Esophagus (tissue), 2 donors: ENCODE results near the gene ZFP62. TPM values are rescaled to one million over a fixed set of nuclear protein-coding genes. Genes with fewer than 3 reads are reported as not detected.

Source experiments
- H3K27ac ChIP-seq, 2 donors: one replicate each; pipeline ENCODE4 v1.5.1; 2013; ENCODE audit warnings: low read depth in 2 of 2, mild to moderate bottlenecking in 2 of 2, inconsistent platforms in 1 of 2, low read length in 1 of 2, moderate library complexity in 1 of 2
- H3K27me3 ChIP-seq, 2 donors: one replicate each; pipeline ENCODE4 v1.6.1; 2013; ENCODE audit warnings: low read length in 2 of 2, control low read depth in 1 of 2, mild to moderate bottlenecking in 1 of 2; ENCODE audit not compliant: insufficient read depth in 2 of 2, control insufficient read depth in 1 of 2
- H3K36me3 ChIP-seq, 2 donors: one replicate each; pipeline ENCODE4 v1.6.1; 2013; ENCODE audit warnings: low read length in 1 of 2; ENCODE audit not compliant: control insufficient read depth in 2 of 2, insufficient read depth in 2 of 2
- H3K4me1 ChIP-seq, 2 donors: one replicate each; pipeline ENCODE4 v1.6.1; 2013; ENCODE audit warnings: low read length in 1 of 2; ENCODE audit not compliant: control insufficient read depth in 2 of 2, insufficient read depth in 2 of 2
- H3K4me3 ChIP-seq, 2 donors: one replicate each; pipeline ENCODE4 v1.5.1; 2013; ENCODE audit warnings: low read length in 2 of 2, mild to moderate bottlenecking in 2 of 2, low read depth in 1 of 2, moderate library complexity in 1 of 2
- H3K9me3 ChIP-seq, 2 donors: one replicate each; pipeline ENCODE4 v1.6.1; 2013; ENCODE audit warnings: mild to moderate bottlenecking in 2 of 2, low read depth in 1 of 2, low read length in 1 of 2, moderate library complexity in 1 of 2; ENCODE audit not compliant: control insufficient read depth in 2 of 2, insufficient read depth in 1 of 2
- WGBS, 2 donors: extraction: QIAGEN DNeasy Blood & Tissue Kit; methylation state at CpG; one replicate each; pipeline ENCODE4 v1.1.7; 2013; 5-methylcytosine and 5-hydroxymethylcytosine counted together
- polyA plus RNA-seq, 2 donors: library from polyadenylated mRNA; stranded (reverse); fragments of 200-250 nt; gene quantifications; one replicate each; pipeline ENCODE4 v1.2.3, GENCODE V29; 2013
- donor health status: healthy with polysubstance abuse.
- donor health status: Bipolar disorder and iron deficiency.

Gene ZFP62
- polyA plus RNA-seq, 2 donors: 10.3 to 23.6 TPM

DNA sequence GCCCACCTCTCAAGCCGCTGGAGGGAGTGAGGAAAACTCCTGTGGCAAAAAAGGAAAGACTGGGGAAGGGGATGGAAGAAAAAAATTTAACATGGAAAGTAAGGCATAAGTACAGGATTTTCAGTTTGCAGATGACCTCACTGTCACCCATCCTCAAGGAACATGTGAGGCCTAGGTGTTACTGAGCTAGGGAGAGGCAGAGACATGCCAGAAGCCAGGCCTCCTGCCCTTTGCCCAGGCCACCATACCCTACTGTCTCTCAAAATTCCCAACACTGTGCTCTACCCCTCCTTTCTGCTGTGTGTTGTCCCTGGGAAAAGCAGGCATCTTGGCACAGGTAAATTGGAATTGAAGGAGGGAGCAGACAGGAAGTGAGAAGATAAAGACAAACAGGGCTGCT lies 54.0 kb downstream of the ZFP62 start:
- WGBS, 2 donors: 80 to 87% methylated on average over 1 of the region's 1 CpG
- peaks cover 0 to 2% of the 10 kb centered on the region in 2 donors for H3K36me3 ChIP-seq
- peaks cover 4 to 41% of the 10 kb centered on the region in 2 donors for H3K4me1 ChIP-seq
- no peaks in the 10 kb centered on the region for H3K27me3 ChIP-seq
- no peaks in the 10 kb centered on the region for H3K9me3 ChIP-seq
- H3K27ac ChIP-seq: peak overlapping the region; percentile 66 to 81
- no peak overlapping the region for H3K4me3 ChIP-seq

DNA sequence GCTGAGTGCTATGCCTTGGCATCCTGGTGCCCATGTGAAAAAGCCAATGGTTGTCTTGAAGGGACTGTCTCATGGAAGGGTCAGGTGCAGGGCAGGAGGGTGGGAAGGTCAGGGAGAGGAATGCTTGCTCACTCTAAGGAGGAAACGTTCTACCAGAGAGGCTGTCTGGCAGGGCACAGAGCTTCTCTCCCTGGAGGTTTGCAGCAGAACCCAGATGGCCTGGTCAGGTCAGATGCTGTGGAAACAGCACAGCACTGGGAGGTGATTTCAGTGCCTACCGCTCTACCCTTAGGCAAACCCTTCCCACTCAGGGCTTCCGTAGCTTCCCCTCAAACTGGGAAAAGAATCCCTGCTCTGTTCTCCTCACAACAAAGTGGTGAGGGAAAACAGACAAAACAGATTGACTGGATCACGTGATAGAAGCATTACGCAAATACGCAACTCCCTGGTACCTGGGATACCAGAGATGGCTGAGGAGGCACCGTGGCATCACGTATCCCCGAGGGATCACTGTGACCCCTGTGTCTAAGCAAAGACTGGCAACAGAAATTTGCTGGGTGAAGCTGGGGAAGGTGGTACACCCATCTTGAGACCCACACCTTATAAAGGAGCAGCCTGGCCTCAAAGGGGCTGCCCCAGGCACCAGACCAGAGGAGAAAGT lies 54.6 kb downstream of the ZFP62 start:
- H3K27ac ChIP-seq: peak overlapping the region; percentile 66 to 81
- no peaks in the 10 kb centered on the region for H3K27me3 ChIP-seq
- 63 to 75% methylated on average over 9 of the region's 9 CpGs for WGBS, 2 donors
- H3K4me1 ChIP-seq: peaks cover 4 to 43% of the 10 kb centered on the region in 2 donors
- no peak overlapping the region for H3K4me3 ChIP-seq
- peaks cover 0 to 2% of the 10 kb centered on the region in 2 donors for H3K36me3 ChIP-seq
- no peaks in the 10 kb centered on the region for H3K9me3 ChIP-seq

DNA sequence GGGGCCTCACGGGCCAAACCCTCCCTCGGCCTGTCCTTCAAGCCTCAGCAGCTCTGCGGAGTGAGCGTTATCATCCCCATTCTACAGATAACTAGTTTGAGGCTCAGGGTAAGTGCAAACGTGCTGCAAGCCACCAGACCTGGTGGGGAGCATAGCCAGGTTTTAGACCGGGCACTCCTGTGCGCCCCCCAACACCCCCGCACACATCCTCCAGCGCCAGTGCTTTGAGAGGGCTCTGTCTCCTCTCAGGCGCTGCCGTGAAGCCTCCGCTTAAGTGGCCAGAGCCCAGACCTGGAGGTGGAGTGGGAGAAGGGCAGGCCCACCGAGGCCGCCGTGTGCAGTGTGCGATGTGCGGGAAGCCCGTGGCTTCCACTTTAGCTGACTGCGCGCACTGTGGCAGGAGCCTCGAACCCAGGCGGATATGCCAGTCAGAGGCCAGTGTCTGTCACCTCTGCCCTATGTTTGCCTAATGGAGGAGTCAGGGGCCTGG lies 56.9 kb downstream of the ZFP62 start:
- 72 to 76% methylated on average over 21 to 22 of the region's 22 CpGs for WGBS, 2 donors
- H3K4me1 ChIP-seq: peaks cover 8 to 55% of the 10 kb centered on the region in 2 donors
- H3K4me3 ChIP-seq: peak overlapping the region; percentile 63 to 70
- no peaks in the 10 kb centered on the region for H3K9me3 ChIP-seq
- peak overlapping the region; percentile 97 for H3K27ac ChIP-seq
- peaks cover 0 to 9% of the 10 kb centered on the region in 2 donors for H3K36me3 ChIP-seq
- H3K27me3 ChIP-seq: no peaks in the 10 kb centered on the region

DNA sequence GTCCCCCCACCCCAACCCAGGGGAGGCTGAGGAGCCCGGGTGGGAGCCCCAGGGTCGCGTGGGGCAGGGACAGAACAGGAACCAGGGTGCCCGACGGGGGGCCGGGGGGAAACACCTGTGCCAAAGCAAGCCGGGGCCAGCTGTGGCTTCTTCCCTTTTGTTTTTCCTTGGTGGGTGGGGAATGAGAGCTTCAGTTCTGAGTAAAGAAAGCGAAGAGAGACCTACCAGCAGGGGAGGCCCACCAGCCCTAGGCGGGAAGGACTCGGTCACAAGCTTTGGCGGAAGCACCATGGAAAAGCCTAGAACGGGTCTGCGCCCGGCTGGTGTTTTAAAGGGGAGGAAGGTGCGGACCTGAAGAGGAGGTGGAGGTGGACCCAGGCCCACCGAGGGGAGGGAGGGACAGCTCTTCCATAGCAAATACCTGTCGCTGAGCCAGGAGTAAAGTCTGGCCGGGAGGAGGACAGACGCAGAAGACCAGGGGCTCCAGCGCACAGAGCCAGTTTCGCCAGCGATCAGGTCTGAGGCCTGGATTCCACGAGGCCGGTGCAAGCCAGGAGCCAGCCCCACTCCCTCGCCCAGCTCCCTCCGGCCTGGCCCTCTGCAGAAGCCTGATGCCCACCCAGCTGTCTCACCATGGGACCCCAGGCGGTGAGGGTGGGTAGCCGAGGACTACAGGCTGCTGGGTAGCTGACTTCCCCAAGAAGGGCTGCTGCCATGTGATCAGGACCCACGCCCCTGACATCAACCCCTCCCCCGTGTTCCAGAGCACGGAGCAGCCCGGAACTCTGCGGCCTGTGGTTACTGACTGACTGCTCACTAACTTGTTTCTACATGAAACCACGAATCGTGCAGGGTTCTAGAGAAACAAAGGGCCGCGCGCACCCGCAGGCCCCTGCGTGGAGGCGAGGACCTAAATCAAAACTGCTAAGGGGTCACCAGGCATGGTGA lies 57.6 kb downstream of the ZFP62 start:
- peak overlapping the region; percentile 63 to 70 for H3K4me3 ChIP-seq
- H3K27ac ChIP-seq: peak overlapping the region; percentile 97
- 19 to 34% methylated on average over 38 to 41 of the region's 41 CpGs for WGBS, 2 donors
- peaks cover 4 to 54% of the 10 kb centered on the region in 2 donors for H3K4me1 ChIP-seq
- peaks cover 0 to 11% of the 10 kb centered on the region in 2 donors for H3K36me3 ChIP-seq
- no peaks in the 10 kb centered on the region for H3K27me3 ChIP-seq
- H3K9me3 ChIP-seq: no peaks in the 10 kb centered on the region

DNA sequence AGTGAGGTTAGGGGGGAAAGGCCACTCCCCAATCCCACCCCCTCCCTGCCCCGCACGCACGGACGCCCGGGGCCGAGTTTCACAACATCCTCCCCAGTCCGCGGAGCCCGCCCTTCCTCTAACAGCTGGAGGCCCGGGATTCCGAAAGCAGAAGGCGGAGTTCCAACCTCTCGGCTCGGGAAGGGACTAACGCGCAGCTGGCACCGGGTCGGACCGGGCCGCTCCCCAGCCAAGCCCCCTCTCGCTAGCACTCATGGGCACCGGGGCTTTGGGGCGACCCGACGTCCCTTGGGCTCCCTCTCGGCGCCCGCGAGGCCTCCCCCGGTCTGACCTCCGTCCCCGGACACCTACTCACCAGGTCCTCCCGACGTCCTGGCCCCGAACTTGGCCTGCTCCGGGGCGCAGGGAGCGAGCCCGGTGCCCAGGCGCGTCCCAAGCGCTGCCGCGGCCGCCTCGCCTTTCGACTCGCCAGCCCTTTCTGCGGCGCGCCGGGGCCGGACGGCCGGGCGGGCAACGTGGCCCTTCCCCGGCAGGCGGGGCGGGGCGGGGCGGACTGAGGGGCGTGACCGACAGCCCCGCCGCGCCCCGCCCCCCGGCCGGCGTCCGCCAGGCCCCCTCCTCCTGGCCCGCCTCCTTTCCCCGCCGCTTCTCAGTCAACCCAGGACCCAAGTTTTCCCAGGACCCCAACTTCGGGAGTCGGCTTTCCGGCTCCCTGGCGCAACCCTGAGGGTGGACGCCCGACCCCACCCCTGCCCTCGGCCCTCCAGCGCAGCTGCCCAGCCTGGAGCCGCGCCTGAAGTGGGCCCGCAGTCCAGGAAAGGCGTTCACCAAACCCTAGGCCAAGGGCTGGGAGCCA lies 58.5 kb downstream of the ZFP62 start, which contains the start of gene MGAT1:
MGAT1 (minus strand) TSS at position 482 of the 856 bp plus-strand sequence. CDS start 9,835 bp downstream, outside the sequence.
- peaks cover 8 to 56% of the 10 kb centered on the region in 2 donors for H3K4me1 ChIP-seq
- 0% methylated on average over 67 to 87 of the region's 87 CpGs for WGBS, 2 donors

DNA sequence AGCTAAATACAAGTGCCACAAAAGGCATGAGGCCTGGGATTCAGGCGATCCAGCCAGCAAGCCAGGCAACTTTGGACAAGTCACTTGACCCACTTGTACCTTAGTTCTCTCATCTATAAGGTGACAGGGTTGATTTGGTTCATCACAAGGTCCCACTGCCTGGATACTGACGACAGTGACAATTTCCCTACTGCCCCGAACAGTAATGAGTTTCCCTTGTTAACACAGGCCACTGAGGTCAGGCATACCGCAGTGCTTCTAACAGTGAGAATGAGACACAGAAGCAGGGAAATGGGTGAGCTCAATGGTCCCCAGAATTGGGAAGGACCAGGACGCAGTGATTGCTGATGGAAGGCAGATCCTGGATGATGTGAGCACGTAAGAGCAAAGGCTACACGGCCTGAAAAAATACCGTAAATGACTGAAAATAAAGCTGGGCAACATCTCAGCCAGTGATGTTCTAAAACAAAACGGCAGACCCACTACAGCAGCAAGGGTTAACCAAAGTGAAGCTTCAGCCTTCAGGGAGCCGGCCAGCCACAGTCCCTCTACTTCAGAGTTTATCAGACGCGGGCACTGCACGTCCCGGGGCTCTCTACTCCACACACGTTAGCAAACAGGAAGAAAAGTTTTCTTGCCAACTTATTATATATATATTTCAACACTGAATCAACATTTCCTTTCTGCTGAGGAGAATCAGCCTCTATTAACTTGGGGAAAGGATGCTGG lies 59.3 kb downstream of the ZFP62 start:
- WGBS, 2 donors: 12% methylated on average over 15 of the region's 15 CpGs
- Histone ChIP-seq H3K4me3 (peak overlapping the region; percentile 70 to 93), H3K9me3 (no peaks in the 10 kb centered on the region), H3K27ac (peak overlapping the region; percentile 97), H3K36me3 (peaks cover 0 to 15% of the 10 kb centered on the region in 2 donors), H3K4me1 (peaks cover 9 to 56% of the 10 kb centered on the region in 2 donors), H3K27me3 (no peaks in the 10 kb centered on the region)

More for the DNA sequence above, 58.5 kb downstream of the ZFP62 start, which contains the start of gene MGAT1:
- Histone ChIP-seq H3K27ac (peak within 1 kb of the TSS; percentile 97), H3K36me3 (peaks cover 0 to 15% of the 10 kb centered on the region in 2 donors), H3K27me3 (no peaks in the 10 kb centered on the region), H3K4me3 (peak within 1 kb of the TSS; percentile 70 to 93), H3K9me3 (no peaks in the 10 kb centered on the region)

DNA sequence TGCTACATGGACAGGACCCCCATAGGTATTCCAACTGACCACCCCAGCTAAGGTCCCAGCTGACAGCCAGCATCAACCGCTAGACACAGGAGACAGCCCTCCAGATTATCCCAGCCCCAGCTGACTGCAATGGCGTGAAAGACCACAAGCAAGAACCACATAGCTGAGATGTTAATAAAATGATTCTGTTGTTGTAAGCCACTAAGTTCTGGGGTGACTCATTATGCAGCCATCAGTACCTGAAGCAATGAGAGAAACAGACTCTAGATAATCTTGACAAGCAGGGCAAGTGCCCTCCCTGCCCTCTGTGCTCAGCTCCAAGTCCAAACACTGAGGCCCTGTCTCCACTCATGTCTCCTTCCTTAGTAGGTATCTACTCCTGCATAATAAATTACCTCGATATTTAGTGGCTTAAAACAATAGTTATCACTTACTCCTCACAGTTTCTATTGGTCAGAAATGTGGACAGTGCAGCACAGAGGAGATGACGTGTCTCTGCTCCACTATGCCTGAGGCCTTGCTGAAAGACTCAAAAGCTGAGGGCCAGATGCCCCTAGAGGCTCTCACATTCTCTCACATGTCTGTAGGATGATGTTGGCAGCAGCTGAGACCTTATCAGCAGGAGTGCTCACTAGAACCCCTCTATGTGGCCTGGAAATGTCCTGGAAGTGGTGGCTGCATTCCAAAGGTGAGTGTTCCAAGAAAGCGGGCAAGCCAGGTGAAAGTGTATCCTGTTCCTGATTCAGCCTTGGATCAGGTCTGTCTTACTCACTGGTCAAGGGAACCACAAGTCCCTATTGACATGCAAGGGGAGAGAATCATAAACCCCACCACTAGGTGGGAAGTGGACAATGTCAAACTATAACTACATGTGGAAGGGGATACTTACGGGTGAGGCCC lies 60.9 kb downstream of the ZFP62 start:
- 61 to 63% methylated on average over 6 of the region's 6 CpGs for WGBS, 2 donors
- no peaks in the 10 kb centered on the region for H3K27me3 ChIP-seq
- H3K4me3 ChIP-seq: peak overlapping the region in 1 of 2 donors; percentile 70
- H3K36me3 ChIP-seq: peaks cover 0 to 20% of the 10 kb centered on the region in 2 donors
- peak overlapping the region; percentile 36 to 66 for H3K27ac ChIP-seq
- peaks cover 15 to 55% of the 10 kb centered on the region in 2 donors for H3K4me1 ChIP-seq
- H3K9me3 ChIP-seq: no peaks in the 10 kb centered on the region

DNA sequence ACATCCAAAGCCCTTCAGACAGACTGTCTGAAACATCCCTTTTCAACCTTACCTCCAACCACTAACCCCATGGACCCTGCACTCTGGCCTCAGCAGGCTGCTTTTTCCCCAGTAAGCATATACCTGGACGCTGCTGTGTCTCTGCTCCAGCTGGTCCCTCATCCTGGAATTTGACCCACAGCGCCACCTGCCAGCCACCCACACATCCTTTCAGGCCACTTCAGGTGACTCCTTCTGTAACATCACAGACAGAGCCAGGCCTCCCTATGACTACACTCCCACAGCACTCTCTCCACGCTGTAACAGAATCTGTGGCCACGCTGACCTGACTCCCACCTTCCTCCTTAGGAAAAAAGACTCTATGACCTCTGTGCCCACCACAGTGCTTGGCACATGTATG lies 61.9 kb downstream of the ZFP62 start:
- Histone ChIP-seq H3K4me1 (peaks cover 15 to 52% of the 10 kb centered on the region in 2 donors), H3K9me3 (no peaks in the 10 kb centered on the region), H3K36me3 (peaks cover 0 to 20% of the 10 kb centered on the region in 2 donors), H3K4me3 (peak overlapping the region; percentile 16 to 23), H3K27ac (no peak overlapping the region), H3K27me3 (no peaks in the 10 kb centered on the region)
- 62 to 78% methylated on average over 4 of the region's 4 CpGs for WGBS, 2 donors
